GM18526 (cell line): ENCODE results near the gene KCTD20.

ENCODE experiments used
- POLR2A ChIP-seq: IDR thresholded peaks from 3 replicates; pipeline ENCODE4 v1.6.1; 2011; ENCODE audit not compliant: insufficient read length; ENCODE audit errors: extremely low read depth

The KCTD20 gene

GRCh38 chr6:36479256-36479655 lies 36.5 kb downstream of the KCTD20 start:
- no peak for TF ChIP-seq POLR2A

GRCh38 chr6:36484736-36485135 lies 41.9 kb downstream of the KCTD20 start:
- no peak for TF ChIP-seq POLR2A

- TF ChIP-seq POLR2A = no peak
These were observed 44.9 kb downstream of the KCTD20 start for GRCh38 chr6:36487698-36488097.

GRCh38 chr6:36488221-36488620 lies 45.4 kb downstream of the KCTD20 start:
- no peak for TF ChIP-seq POLR2A

GRCh38 chr6:36489426-36489825 lies 46.6 kb downstream of the KCTD20 start:
- TF ChIP-seq POLR2A = no peak

- TF ChIP-seq POLR2A = no peak
These were observed 48.7 kb downstream of the KCTD20 start for GRCh38 chr6:36491378-36491965.

GRCh38 chr6:36492092-36492491 lies 49.3 kb downstream of the KCTD20 start:
- no peak for TF ChIP-seq POLR2A

- TF ChIP-seq POLR2A = no peak
These were observed 49.8 kb downstream of the KCTD20 start for GRCh38 chr6:36492621-36493020.

GRCh38 chr6:36493319-36493718 lies 50.5 kb downstream of the KCTD20 start:
- no peak for TF ChIP-seq POLR2A

GRCh38 chr6:36493859-36494258 lies 51.1 kb downstream of the KCTD20 start:
- TF ChIP-seq POLR2A = no peak

- no peak for TF ChIP-seq POLR2A
These were observed 52.3 kb downstream of the KCTD20 start for GRCh38 chr6:36495086-36495485.

GRCh38 chr6:36499918-36500317 lies 57.1 kb downstream of the KCTD20 start:
- TF ChIP-seq POLR2A = no peak

GRCh38 chr6:36501686-36502085 lies 58.9 kb downstream of the KCTD20 start:
- no peak for TF ChIP-seq POLR2A

GRCh38 chr6:36504181-36504580 lies 61.4 kb downstream of the KCTD20 start:
- TF ChIP-seq POLR2A = no peak

GRCh38 chr6:36504982-36505381 lies 62.2 kb downstream of the KCTD20 start:
- no peak for TF ChIP-seq POLR2A

- no peak for TF ChIP-seq POLR2A
These were observed 63.1 kb downstream of the KCTD20 start for GRCh38 chr6:36505744-36506534.

GRCh38 chr6:36506611-36507010 lies 63.8 kb downstream of the KCTD20 start:
- no peak for TF ChIP-seq POLR2A

GRCh38 chr6:36508532-36508931 lies 65.7 kb downstream of the KCTD20 start:
- TF ChIP-seq POLR2A = no peak

- TF ChIP-seq POLR2A = no peak
These were observed 67.6 kb downstream of the KCTD20 start for GRCh38 chr6:36510365-36510764.
